ENCODE results near the gene TARBP1. TPM values are rescaled to one million over a fixed set of nuclear protein-coding genes. Genes with fewer than 3 reads are reported as not detected.

The TARBP1 gene
- total and polyA plus RNA-seq, 2 of the 8 experiments (the other 6 are each of a cell fraction or from before 2014, with no cell fraction given) = 21.9 to 32.3 TPM

DNA sequence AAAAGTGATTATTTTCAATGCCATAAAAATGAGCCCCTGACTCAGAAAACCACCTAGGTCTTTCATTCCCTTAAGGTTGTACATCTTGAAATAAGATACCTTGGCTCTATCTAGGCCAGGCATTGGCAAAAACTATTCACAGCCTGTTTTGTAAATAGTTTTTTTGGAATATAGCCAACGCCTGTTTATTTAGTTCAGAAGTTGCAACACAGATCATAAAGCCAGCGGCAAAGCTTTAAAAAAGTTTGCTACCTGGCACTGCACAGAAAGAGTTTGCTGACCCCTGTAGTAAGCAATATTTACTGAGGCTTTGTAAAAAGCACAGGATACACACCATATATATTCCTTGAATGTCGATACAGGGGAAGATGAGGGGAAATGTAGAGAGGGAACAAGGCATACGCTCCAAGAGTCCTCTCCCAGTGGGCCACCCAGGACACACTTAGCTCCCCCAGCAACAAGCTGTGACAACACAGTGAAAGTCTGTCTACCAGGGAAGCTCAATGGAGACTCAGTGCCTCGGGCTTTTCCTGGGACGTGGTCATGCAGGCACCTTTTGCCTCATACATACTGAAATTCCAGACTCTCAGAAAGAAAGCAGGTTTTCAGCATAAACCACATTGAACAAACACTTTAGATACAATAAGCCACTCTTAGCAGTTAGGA lies 20.5 kb downstream of the TARBP1 start:
- DNase-seq (ENCODE audit: low read depth in 1 of 2, low spot score in 2 of 2) (no peak), FAIRE-seq (no peak)
- Histone ChIP-seq H3K27me3 (replicated peaks in 1 of 4; ENCODE audit: control insufficient read depth in 3 of 4, extremely low read depth in 1 of 4, insufficient read depth in 3 of 4, low read length in 3 of 4) (no peaks in the 10 kb centered on the region), H4K5ac (ENCODE audit: insufficient read length, low read depth, low read length) (no peak overlapping the region), H3K36me3 (ENCODE audit: control insufficient read depth in 2 of 4, insufficient read depth in 4 of 4, low read length in 3 of 4) (peaks cover 0 to 13% (median 6%) of the 10 kb centered on the region in 4 experiments; a peak in 5 of 8 replicates), H2BK5ac (ENCODE audit: low read depth, low read length) (no peak overlapping the region), H3K4me1 (replicated peaks in 1 of 4; ENCODE audit: control insufficient read depth in 3 of 4, insufficient read depth in 4 of 4, low read length in 3 of 4) (no peaks in the 10 kb centered on the region), H3K27ac (ENCODE audit: low read depth, low read length) (no peak overlapping the region), H3K23me2 (ENCODE audit: low read depth, low read length) (no peaks in the 10 kb centered on the region), H3K9ac (replicated peaks in 1 of 4; ENCODE audit: extremely low read depth in 1 of 4, low read depth in 3 of 4, low read length in 3 of 4) (no peak overlapping the region), H3K9me3 (ENCODE audit: insufficient read depth in 2 of 2, low read depth in 1 of 2, low read length in 1 of 2) (no peaks in the 10 kb centered on the region), H2AFZ (ENCODE audit: low read length) (no peak overlapping the region), H4K8ac (ENCODE audit: extremely low read depth, insufficient read depth, low read length) (no peak overlapping the region), H2BK15ac (ENCODE audit: low read length) (no peak overlapping the region), H3K14ac (ENCODE audit: insufficient read length) (no peak overlapping the region), H3K4me2 (ENCODE audit: insufficient read depth in 1 of 2, low read depth in 2 of 2, low read length in 2 of 2) (no peak overlapping the region), H3K18ac (ENCODE audit: extremely low read depth, low read length) (no peak overlapping the region), H2BK12ac (ENCODE audit: low read depth, low read length) (no peak overlapping the region), H3K4me3 (ENCODE audit: extremely low read depth in 1 of 4, insufficient read depth in 2 of 4, low read depth in 3 of 4, low read length in 4 of 4) (no peak overlapping the region), H2AK5ac (ENCODE audit: low read depth, low read length) (no peak overlapping the region), H3K4ac (replicated peaks; ENCODE audit: insufficient read length, low read depth, low read length) (no peak overlapping the region), H3K79me2 (ENCODE audit: control insufficient read depth in 1 of 2, insufficient read depth in 2 of 2, low read length in 2 of 2) (no peaks in the 10 kb centered on the region), H3K23ac (ENCODE audit: insufficient read length) (no peak overlapping the region), H4K91ac (replicated peaks; ENCODE audit: insufficient read length, low read length) (no peak overlapping the region), H4K20me1 (replicated peaks in 1 of 2; ENCODE audit: control insufficient read depth in 1 of 2, insufficient read depth in 2 of 2, low read length in 2 of 2) (no peaks in the 10 kb centered on the region), H2BK20ac (ENCODE audit: low read length) (no peak overlapping the region), H2BK120ac (replicated peaks; ENCODE audit: low read depth, low read length) (no peak overlapping the region), H3K56ac (replicated peaks; ENCODE audit: insufficient read length, low read depth, low read length) (no peak overlapping the region), H3K79me1 (ENCODE audit: low read depth, low read length) (no peaks in the 10 kb centered on the region)
- POLR2A ChIA-PET (ENCODE audit: partially characterized antibody) = no interaction called here
- TF ChIP-seq MAFK (IDR thresholded peaks at IDR 0.05; ENCODE audit: low read depth, low read length) (no peak), RNF2 (IDR thresholded peaks at IDR 0.05; ENCODE audit: borderline replicate concordance, low read depth, low read length, missing control alignments, poor library complexity, severe bottlenecking) (no peak)
- TF ChIP-seq, protein P1, sequence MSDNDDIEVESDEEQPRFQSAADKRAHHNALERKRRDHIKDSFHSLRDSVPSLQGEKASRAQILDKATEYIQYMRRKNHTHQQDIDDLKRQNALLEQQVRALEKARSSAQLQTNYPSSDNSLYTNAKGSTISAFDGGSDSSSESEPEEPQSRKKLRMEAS (IDR thresholded peaks at IDR 0.05) = no peak
- 90% methylated on average over 6 of the region's 6 CpGs; no CpG with 5 or more reads in 1 of the 2 experiments for WGBS, 2 experiments (ENCODE audit: extremely low coverage in 1 of 2, insufficient coverage in 1 of 2, insufficient read length in 1 of 2, insufficient replicate concordance in 2 of 2, low coverage in 1 of 2, low lambda C conversion rate in 2 of 2, missing lambda C conversion rate in 1 of 2)
- CTCF ChIA-PET (ENCODE audit: partially characterized antibody) = interaction anchor here (0.6 to 1.2 kb wide), 2 partner anchors 9 to 42 kb away, joined by 3 read pairs; no protein-coding TSS in a partner anchor
